ENCODE measurements around the gene ANKRD55.
"Not testable (repeated sequence)": the region's sequence is repeated elsewhere in the genome, so short reads cannot be mapped to it uniquely, and the experiment has no call there.

Gene ANKRD55

DNA sequence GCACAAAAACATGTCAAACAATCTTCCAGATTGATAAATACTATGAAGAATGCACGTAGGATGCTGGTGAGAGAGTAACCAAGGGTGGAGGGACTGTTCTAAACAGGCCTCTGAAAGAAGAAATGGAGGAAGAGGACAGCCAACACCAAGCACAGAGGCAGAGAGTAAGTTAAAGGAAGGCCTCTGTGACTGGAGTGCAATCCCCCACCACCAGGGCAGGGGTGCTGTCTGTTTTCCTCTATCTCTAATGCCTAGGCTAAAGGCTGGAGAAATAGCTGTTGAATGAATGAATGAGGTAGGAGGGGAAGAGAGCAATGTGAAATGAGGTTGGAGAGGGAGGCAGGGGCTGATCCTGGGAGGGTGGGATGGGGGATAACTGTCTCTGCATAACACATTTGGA is 88.9 kb downstream of the ANKRD55 start:
- no peak for DNase-seq (ENCODE audit: low spot score)

DNA sequence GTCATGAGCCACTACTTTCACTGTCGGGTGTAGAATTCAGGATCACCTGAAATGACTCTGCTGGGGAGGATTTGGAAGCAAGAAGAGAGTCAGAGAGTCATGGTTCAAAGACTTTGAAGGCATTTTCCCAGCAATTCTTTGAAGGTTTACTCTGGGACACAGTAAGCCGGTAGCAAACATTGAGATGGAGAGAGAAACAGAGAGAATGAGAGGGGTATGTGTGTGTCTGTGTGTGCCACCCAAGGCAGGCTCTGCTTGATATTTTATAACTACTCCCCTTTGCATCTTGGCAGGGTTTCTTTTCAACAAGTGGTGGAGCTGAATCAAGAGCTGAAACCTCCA is 89.8 kb downstream of the ANKRD55 start:
- DNase-seq (ENCODE audit: low spot score), result no peak

DNA sequence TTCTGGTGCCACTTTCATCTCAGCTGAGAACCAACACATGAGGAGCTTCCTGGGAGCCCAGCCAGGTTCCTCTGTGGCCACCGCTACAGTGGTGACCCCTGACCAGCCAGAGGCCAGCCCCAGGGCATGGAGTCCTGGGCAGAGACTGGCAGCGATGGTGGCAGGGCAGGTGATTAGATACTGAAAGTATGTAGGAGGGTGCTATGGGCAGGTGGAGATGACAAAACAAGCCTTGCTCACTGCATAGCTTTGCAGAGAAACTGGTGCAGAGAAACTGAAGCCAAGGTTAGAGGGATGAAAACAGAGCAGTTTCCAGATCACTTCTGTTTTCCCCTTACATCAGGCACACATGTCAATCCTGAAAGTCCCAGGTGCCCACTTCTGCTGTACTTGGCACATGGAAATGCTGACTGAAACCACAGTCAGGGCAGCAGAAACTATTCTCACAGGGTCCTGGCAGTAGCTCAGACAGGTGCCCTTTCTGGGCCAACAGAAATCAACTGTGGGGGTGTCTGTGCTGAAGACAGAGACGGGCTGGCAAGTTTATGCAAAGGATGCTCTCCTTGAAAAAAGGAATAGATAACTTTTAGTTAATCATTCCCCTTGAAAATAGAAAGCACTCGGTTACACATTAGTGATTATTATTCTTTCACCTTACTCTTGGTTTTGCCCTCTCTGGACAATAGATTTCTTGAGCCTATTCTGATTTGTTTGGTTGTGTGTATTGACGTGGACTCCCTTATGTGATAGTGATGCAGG is 90.3 kb downstream of the ANKRD55 start:
- no peak for DNase-seq (ENCODE audit: low spot score)

DNA sequence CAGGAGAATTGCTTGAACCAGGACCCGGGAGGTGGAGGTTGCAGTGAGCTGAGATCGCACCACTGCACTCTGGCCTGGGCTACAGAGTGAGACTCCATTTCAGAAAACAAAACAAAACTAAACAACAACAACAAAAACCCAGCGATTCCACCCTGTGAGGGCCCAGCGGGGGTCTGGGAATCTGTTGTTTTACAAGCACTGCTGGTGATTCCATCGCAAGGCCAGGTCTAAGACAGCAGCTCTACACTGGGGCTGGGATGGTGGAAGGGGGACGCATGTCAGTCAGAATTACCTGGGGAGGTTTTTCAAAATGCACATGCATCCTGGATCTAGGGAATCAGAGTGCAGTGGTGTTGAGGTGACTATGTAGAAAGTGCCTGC is 90.9 kb downstream of the ANKRD55 start:
- no peak for DNase-seq (ENCODE audit: low spot score)

DNA sequence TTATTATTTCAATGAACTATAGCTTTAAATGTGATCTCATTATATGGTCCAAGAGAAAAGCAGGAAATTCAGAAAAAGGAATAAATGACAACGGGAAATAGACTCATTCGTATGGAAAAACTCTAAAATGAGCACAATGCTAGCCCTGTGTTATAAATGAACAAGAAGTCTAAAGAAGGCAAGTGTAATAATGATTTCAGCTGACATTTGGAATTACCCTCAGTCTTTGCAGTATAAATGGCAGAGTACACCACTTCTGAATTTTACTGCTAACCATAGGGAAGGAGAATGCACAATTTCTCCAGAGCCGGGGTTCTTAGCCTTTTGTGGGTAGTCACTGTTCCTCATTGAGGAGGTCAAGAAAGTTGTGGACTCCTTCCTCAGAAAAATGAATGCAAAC is 93.1 kb downstream of the ANKRD55 start:
- DNase-seq (ENCODE audit: low spot score), result no peak

DNA sequence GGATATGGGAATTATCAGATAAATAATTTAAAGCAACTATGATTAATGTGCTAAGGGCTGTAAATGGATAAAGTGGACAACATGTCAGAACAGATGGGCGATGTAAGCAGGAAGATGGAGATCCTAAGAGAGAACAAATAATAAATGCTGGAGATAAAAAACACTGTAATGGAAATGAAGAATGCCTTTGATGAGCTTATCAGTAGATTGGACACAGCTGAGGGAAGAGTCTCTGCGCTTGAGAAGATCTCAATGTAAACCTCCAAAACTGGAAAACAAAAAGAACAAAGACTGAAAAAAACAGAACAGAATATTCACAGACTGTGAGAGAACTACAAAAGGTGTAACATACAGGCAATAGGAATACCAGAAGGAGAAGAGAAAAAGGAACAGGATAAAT is 102.5 kb downstream of the ANKRD55 start:
- no peak for DNase-seq (ENCODE audit: low spot score)

DNA sequence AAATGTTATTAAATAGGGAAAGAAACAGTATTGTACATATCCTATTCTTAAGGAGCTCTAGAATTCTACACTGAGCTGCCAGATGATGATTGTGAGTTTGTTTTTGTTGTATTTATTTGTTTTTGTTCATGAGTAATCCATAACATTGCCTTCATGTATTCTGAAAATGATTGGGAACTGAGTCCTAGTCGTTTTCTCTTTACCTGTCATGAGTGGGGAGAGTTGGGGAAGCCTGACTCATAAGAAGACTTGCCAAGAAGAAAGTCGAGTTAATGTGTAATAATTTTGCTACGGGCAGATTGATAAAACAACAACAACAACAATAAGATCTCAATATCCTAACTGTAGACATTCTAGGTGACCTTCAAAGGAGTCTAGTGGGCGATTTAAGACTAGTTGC is 103.8 kb downstream of the ANKRD55 start:
- DNase-seq (ENCODE audit: low spot score), result no peak

DNA sequence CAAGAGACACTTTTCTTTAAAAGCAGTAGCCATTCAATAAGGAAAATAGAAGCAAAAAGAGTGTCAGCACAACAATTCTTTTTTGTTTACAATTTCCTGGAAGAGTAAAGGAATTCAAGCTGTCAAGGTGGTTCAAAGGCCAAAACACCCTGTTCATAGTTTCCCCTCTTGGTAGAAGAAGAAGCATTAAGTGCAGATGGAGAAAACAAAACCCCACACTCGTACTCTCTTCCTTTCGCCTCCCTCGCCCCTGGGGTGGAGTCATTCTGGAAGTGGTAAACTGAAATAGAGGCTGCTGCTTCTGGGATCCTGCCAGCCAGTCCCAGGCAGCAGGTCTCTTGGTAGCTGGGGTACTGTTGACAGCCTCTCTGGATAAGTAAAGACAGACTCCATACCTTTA is 105.0 kb downstream of the ANKRD55 start:
- DNase-seq (ENCODE audit: low spot score), result no peak

DNA sequence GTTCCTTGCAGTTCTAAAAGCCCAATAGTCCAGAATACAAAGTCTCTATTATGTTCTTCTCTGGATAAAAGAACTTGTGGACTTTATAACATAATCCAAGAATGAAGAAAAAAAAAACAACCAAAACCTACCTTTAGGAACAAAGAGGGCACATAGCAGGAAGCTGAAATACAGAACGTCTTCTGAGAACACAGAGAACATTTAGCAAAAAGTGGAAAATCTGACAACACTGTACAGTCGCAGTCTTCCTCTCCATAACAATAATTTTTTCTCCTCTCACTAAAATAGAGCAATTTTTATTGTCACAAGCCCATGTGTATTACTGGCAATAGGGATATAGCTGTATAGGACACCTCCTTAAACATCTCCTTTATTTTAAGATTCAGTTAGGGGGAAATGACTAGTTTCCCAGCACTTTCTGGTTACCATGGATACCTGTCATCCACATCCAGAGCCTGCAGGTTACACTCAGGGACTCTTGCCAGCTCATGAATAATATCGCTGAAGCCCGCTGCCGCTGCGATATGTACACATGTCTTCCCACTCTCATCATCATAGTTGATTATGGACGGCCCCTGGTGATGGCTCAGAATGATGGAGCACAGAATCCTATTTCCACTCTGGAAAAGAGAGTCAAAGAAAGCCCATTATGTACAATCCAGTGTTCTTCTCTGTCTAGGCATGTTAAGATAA is 106.5 kb downstream of the ANKRD55 start:
- no peak for DNase-seq (ENCODE audit: low spot score)

DNA sequence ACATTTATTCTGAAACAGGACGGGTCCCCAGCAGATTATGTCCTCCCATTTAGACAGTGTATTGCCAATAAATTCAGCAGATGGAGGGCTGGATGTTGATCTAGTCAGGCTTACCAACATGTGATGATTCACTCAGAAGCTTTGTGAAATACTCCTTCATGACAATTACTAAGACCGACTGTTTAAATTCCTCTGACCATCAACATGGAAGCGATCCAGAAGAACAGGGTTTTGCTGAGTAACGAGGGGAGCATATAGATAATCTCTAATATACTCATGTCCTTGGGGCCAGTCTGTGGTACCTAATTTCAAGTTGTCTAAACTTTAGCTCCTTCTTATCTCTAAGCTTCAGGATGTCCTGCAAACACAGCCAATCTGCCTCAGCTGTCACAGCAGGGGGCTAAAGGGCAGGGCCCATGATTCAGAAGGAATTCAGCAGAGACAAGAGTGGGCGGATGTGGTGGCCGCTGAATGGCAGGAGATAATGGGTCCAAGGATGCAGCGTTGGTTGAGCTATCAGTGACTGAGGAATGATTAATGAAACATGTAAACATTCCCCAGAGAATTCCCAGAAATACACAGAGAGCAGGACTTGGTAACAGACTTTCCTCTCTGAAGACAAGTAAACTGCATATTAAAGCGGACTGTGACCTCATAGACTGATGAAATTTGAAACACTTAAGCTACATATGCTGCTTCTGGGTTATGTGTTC is 109.4 kb downstream of the ANKRD55 start:
- peak; percentile 63 for DNase-seq (ENCODE audit: low spot score)

DNA sequence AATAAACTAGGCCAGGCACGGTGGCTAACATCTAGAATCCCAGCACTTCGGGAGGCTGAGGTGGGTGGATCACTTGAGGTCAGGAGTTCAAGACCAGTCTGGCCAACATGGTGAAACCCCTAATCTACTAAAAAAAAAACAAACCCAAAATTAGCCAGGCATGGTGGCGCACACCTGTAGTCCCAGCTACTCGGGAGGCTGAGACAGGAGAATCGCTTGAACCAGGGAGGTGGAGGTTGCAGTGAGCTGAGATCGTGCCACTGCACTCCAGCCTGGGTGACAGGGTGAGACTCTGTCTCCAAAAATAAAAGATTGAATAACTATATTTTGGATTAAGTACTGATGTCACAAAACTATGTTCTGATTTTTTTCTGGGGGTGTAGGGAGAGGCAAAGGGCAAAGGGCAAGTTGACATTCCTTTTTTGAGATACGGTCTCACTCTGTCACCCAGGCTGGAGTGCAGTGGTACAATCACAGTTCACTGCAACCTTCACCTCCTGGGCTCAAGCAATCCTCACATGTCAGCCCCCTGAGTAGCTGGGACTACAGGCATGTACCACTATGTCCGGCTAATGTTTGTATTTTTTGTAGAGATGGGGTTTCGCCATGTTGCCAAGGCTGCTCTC is 110.7 kb downstream of the ANKRD55 start:
- not testable (repeated sequence) for DNase-seq (ENCODE audit: low spot score)

DNA sequence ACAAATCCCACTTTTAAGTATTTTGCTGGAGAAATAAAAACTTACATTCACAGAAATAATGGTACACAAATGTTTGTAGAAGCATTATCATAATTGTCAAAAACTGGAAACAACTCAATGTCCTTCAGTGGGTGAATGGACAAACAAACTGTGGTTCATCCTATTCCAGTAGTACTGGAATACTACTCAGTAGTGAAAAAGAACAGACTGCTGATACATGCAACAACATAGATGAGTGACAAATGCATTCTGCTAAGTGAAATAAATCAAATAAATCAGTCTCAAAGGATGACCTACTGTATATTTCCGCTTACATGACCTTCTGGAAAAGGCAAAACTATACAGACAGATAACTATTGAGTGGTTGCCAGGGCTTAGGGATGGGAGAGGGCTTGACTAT is 114.1 kb downstream of the ANKRD55 start:
- DNase-seq (ENCODE audit: low spot score), result no peak

DNA sequence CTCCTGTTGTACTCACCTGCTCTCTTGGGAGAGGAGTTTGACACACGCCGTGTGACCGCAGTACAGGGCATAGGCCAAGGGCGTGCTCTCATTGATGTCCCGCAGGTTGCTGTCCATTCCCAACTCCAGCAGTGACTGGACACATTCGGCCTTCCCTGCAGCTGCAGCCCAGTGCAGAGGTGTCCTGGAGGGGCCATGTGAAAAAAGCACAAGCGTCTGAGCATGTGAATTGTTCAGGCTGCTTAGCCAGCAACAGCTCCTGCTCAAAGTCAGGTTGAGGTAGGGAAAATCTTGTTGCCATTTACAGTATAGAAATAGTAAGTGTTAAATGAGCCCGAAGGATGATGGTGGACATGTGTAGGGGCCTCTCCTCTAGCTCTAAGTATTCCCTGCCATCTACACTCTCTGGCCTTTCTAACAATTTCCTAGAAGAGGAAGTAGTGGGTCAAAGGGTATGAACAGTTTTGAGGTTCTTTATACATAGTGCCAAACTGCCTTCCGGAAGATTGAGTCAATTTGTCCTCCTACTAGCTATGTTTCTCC is 116.5 kb downstream of the ANKRD55 start:
- DNase-seq (ENCODE audit: low spot score), result no peak

DNA sequence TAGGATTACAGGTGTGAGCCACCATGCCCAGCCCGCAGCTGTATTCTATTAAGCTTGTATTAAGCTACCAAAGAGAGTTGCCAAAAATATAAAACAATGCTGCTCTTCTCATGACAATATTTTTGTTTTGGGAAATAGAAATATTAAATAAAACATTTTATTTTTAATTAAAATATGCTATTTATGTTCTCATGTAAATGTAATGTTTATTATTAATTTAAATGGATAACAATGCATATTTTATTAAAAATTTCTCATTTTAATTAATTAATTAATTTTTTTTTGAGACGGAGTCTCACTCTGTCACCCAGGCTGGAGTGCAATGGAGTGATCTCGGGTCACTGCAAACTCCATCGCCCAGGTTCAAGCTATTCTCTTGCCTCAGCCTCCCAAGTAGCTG is 117.5 kb downstream of the ANKRD55 start:
- DNase-seq (ENCODE audit: low spot score), result no peak

DNA sequence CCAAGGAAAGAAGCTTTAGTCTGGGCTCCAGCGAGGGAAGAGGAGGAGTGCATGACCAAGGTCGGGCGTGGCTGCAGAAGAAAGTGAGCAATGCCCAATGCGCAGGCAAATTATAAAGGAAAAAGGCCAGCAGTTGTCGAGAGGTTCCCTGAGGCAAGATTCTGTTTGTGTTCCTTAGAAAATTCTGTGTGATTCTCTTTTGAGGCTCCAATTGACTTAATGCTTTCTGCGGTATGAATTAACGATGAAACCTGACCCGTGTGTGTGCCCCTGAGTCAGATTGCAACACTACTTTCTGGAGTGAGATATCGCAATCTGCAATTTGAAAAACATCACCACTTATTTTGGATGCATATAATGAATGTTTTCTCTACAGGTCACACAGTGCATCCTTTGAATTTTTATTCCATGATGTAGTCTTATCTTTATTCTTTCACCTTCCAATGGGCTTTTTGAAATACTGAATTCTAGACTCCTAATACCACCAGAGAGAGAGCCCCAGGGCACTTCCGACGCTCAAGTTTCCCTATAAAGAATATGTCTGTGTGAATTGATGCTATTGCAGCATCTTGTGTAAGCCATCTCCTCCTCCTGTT is 120.5 kb downstream of the ANKRD55 start:
- no peak for DNase-seq (ENCODE audit: low spot score)

DNA sequence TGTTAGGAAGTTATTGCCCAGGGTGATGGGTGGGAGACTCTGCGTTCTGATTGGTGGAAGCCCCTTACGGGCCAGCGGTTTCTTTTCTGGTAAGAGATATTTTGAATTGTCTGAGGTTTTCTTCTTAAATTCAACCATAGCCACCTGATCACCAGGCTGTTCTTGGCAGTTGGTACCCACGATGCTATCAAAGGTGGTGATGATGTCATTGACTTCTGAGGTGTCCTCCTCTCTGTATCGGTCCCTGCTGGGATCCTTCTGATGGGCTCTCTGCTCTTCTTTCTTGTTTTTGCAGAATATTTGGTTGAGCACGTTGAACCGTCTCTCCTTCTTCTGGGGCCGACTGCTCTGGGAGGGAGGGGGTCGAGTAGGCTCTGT is 121.7 kb downstream of the ANKRD55 start:
- no peak for DNase-seq (ENCODE audit: low spot score)

DNA sequence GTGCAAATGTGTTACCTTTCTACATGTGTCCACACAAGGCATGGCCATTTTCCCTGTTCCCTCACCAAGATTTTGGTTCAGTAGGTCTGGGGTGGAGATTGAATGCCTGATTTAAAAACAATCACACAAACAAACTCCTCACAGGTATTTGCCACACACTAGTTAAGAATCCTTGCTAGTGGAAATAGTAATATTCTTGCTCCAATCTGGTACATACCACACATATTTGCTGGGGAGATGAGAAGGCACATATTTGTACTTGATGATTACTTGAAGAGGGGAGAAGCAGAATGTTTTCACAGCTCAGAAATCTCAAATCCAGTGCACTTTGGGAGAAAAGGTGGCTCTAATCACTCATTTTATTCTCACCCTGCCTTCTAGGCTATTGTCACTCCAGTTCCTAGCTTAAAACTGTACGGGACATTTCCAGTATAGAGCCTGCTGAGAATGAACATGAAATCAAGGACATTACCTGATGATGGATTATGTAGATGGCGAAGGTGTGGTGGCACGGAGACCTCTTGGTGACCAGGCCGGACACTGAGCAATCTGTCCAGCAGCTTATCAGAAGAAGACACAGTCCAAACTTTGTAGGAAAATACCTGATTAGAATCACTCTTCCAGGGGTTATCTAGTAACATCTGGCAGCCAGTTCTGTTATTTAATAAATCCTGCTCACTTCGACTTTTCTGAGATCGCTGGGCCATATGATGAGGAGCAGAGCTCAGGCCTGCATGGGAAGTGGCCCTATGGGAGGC is 122.3 kb downstream of the ANKRD55 start:
- DNase-seq (ENCODE audit: low spot score), result no peak

DNA sequence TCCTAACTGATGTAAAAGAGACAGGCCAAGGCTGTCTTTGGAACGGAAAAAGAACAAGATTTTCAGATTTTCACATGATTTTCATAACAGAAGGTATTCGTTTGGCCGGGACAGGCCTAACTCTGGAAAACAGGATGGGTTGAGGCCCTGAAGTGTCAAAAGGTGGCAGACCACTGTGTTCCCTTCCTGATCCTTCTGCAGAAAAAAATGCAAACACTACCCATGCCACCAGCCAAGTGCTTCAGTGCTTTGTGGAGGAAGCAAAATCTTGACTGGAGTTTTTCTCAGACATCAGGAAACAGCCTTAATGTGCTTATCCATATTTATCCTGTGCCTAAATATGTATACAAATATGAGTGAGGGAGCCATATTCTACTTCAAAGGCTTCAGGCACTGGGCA is 124.9 kb downstream of the ANKRD55 start:
- DNase-seq (ENCODE audit: low spot score), result no peak

DNA sequence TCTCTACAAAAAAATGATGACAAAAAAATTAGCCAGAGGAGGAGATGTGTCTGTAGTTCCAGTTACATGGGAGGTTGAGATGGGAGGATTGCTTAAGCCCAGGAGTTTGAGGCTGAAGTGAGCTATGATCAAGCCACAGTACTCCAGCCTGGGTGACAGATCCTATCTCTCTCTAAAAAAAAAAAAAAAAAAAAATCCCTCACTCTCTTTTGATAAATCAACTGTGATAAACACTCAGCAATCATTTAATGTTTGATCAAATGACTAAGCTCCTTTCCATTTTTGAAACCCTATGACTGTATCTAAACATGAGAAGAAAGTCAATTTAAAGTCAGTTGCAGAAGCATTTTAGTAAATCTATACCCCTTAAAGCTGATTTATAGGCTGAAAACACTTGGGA is 126.3 kb downstream of the ANKRD55 start:
- DNase-seq (ENCODE audit: low spot score), result no peak

DNA sequence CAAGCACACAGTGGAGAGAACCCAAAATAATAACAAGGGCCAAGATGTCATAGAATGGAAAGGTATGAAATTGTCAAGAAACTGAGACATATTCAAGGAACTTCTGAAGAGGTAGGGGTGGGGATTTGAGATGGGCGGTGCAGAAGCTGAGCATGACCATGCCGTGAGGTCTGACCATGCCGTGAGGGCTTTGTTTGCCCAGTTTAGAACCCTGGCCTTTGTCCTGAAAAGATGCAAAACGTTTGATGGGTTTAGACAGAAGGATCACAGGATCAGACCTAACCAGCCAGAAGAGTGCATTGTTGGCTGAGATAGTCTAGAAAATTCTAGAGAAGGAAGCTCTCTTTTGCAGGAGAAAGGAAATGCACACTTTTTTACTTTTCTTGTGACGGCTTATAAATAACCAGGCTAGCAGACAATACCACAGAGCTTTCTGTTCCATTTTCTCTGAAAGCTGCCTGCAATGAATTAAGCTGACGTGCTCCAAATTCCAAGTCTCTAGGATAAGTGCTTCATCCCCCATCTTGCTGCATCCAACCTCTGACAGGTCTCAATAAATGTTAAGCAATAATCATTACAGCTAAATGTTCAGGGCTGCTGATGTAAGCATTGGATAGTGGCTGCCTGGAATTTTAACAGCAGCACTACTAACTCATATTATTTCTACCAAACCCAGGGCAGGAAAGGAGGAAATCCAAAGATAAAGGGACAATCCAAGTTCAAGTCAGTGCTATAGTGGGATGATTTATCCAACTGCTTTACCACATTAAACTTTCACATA is 127.4 kb downstream of the ANKRD55 start:
- no peak for DNase-seq (ENCODE audit: low spot score)

DNA sequence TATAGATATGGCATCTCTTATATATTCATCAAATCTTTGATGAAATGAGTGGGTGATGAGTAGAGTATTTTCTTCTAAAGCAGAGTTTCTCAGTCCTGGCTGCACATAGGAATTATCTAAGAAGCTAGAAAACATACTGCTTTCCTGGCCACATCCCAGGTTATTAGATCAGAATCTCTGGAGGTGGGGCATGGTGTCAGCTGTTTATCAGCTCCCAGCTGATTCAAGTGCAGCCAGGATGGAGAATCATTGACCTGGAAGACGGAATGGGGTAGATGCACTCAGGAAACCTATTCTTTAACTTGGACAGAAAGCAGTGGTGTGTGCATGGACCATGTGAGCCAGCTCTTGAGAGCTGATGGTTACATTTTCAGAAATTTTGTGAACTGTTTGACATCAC is 130.2 kb downstream of the ANKRD55 start:
- DNase-seq (ENCODE audit: low spot score), result no peak

Measured in hematopoietic multipotent progenitor cell treated with erythropoietin and hydrocortisone succinate and interleukin-3 and kit ligand, for 17 days (in vitro differentiated cells).